ENCODE results near the gene ANKRD44.
"Not testable (repeated sequence)": the region's sequence is repeated elsewhere in the genome, so short reads cannot be mapped to it uniquely, and the experiment has no call there.

The ANKRD44 gene

GRCh38 chr2:197297772-197298318 is 12.7 kb downstream of the ANKRD44 start:
- no peak for DNase-seq (ENCODE audit: extremely low spot score)
- ChIA-PET CTCF (interaction anchor here (1.2 kb wide), 1 partner anchor 68 kb away, joined by 3 read pairs; no protein-coding TSS in a partner anchor), POLR2A (no interaction called here)
- no peak for TF ChIP-seq CTCF (IDR thresholded peaks at IDR 0.05; ENCODE audit: control extremely low read depth, extremely low read depth, low read depth, missing control alignments)

GRCh38 chr2:197297266-197297665 is 13.3 kb downstream of the ANKRD44 start:
- DNase-seq (ENCODE audit: extremely low spot score), result no peak
- ChIA-PET POLR2A (no interaction called here), CTCF (interaction anchor here (1.2 kb wide), 1 partner anchor 67 kb away, joined by 3 read pairs; no protein-coding TSS in a partner anchor)
- no peak for TF ChIP-seq CTCF (IDR thresholded peaks at IDR 0.05; ENCODE audit: control extremely low read depth, extremely low read depth, low read depth, missing control alignments)

- POLR2A ChIA-PET, result interaction anchor here (1.3 kb wide), 1 partner anchor 13 kb away, joined by 6 read pairs; the partner anchor contains the start of gene ANKRD44
- TF ChIP-seq CTCF (IDR thresholded peaks at IDR 0.05; ENCODE audit: control extremely low read depth, extremely low read depth, low read depth, missing control alignments), result no peak
- no peak for DNase-seq (ENCODE audit: extremely low spot score)
- CTCF ChIA-PET, result interaction anchor here (1.2 kb wide), 1 partner anchor 67 kb away, joined by 3 read pairs; no protein-coding TSS in a partner anchor
Measured at GRCh38 chr2:197296835-197297234, 13.7 kb downstream of the ANKRD44 start.

GRCh38 chr2:197294260-197294659 is 16.3 kb downstream of the ANKRD44 start:
- POLR2A ChIA-PET, result interaction anchor here (0.7 to 1.9 kb wide), 2 partner anchors 9 to 142 kb away, joined by 3 to 4 read pairs; no protein-coding TSS in a partner anchor
- TF ChIP-seq CTCF (IDR thresholded peaks at IDR 0.05; ENCODE audit: control extremely low read depth, extremely low read depth, low read depth, missing control alignments), result no peak
- CTCF ChIA-PET, result interaction anchor here (0.8 to 3.2 kb wide), 5 partner anchors 9 to 181 kb away, joined by 3 to 11 read pairs (median 4); no protein-coding TSS in a partner anchor
- no peak for DNase-seq (ENCODE audit: extremely low spot score)

GRCh38 chr2:197293252-197294007 is 17.1 kb downstream of the ANKRD44 start:
- POLR2A ChIA-PET, result interaction anchor here (0.6 to 1.9 kb wide), 2 partner anchors 10 to 146 kb away, joined by 4 read pairs; no protein-coding TSS in a partner anchor
- TF ChIP-seq CTCF (IDR thresholded peaks at IDR 0.05; ENCODE audit: control extremely low read depth, extremely low read depth, low read depth, missing control alignments), result no peak
- DNase-seq (ENCODE audit: extremely low spot score), result no peak
- CTCF ChIA-PET, result interaction anchor here (0.7 to 3.2 kb wide), 6 partner anchors 8 to 83 kb away, joined by 3 to 11 read pairs (median 4); no protein-coding TSS in a partner anchor

GRCh38 chr2:197292619-197293018 is 18.0 kb downstream of the ANKRD44 start:
- ChIA-PET POLR2A (interaction anchor here (0.5 to 1.9 kb wide), 3 partner anchors 11 to 145 kb away, joined by 4 read pairs; no protein-coding TSS in a partner anchor), CTCF (interaction anchor here (0.7 to 1.2 kb wide), 2 partner anchors 11 to 15 kb away, joined by 3 to 4 read pairs; no protein-coding TSS in a partner anchor)
- no peak for TF ChIP-seq CTCF (IDR thresholded peaks at IDR 0.05; ENCODE audit: control extremely low read depth, extremely low read depth, low read depth, missing control alignments)
- DNase-seq (ENCODE audit: extremely low spot score), result no peak

GRCh38 chr2:197287596-197287932 is 23.0 kb downstream of the ANKRD44 start:
- ChIA-PET POLR2A (interaction anchor here (0.5 kb wide), 1 partner anchor 13 kb away, joined by 6 read pairs; no protein-coding TSS in a partner anchor), CTCF (interaction anchor here (1.8 kb wide), 1 partner anchor 15 kb away, joined by 11 read pairs; no protein-coding TSS in a partner anchor)
- DNase-seq (ENCODE audit: extremely low spot score), result not testable (repeated sequence)
